Epithelial cell of esophagus (primary cell): ENCODE measurements around the gene UROS.

ENCODE experiments used
- DNase-seq: peaks from one replicate; pipeline ENCODE4 v3.0.0; 2010; ENCODE audit warnings: low read depth
- H3K4me3 ChIP-seq: 2 replicates; pipeline ENCODE4 v1.5.1; 2011; ENCODE audit warnings: mild to moderate bottlenecking, low read length, control low read depth
- TF ChIP-seq, protein P1 (sequence below): IDR thresholded peaks from 2 replicates; pipeline ENCODE4 v1.5.1; 2011; ENCODE audit warnings: low read depth, mild to moderate bottlenecking, low read length, control low read depth, inconsistent platforms; ENCODE audit not compliant: insufficient read depth; ENCODE audit errors: missing control alignments

UROS gene

DNA sequence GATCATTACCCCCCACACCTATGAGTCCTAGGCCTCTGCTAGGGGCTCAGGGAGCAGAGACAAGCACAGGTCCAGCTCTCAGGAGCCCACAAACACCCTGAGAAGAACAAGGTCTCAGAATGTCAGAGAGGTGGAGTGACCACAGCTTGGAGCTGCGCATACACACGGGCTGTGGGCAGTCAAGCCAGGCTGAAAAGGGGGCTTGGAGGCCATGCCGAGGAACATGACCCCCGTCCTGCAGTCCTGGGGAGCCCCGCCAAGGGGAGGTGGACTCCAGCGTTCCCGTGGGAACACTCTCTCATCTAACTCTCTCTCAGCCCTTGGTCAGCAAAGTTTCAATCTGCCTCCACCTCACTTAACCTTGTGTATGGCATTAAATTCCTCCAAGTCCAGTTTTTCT lies 39.6 kb downstream of the UROS start:
- no peak for DNase-seq

GRCh38 chr10:125782616-125783015 lies 40.4 kb downstream of the UROS start:
- TF ChIP-seq, protein P1, sequence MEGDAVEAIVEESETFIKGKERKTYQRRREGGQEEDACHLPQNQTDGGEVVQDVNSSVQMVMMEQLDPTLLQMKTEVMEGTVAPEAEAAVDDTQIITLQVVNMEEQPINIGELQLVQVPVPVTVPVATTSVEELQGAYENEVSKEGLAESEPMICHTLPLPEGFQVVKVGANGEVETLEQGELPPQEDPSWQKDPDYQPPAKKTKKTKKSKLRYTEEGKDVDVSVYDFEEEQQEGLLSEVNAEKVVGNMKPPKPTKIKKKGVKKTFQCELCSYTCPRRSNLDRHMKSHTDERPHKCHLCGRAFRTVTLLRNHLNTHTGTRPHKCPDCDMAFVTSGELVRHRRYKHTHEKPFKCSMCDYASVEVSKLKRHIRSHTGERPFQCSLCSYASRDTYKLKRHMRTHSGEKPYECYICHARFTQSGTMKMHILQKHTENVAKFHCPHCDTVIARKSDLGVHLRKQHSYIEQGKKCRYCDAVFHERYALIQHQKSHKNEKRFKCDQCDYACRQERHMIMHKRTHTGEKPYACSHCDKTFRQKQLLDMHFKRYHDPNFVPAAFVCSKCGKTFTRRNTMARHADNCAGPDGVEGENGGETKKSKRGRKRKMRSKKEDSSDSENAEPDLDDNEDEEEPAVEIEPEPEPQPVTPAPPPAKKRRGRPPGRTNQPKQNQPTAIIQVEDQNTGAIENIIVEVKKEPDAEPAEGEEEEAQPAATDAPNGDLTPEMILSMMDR = no peak

More for the DNA sequence above, 39.6 kb downstream of the UROS start:
- TF ChIP-seq, protein P1 = no peak
- H3K4me3 ChIP-seq = no peak overlapping the region

GRCh38 chr10:125782054-125782453 lies 41.0 kb downstream of the UROS start:
- H3K4me3 ChIP-seq = no peak overlapping the region
- TF ChIP-seq, protein P1 = no peak
- no peak for DNase-seq

More at GRCh38 chr10:125782616-125783015, 40.4 kb downstream of the UROS start:
- DNase-seq = no peak
- H3K4me3 ChIP-seq = no peak overlapping the region

GRCh38 chr10:125781374-125781773 lies 41.7 kb downstream of the UROS start:
- H3K4me3 ChIP-seq = no peak overlapping the region
- TF ChIP-seq, protein P1 = no peak
- DNase-seq = no peak

DNA sequence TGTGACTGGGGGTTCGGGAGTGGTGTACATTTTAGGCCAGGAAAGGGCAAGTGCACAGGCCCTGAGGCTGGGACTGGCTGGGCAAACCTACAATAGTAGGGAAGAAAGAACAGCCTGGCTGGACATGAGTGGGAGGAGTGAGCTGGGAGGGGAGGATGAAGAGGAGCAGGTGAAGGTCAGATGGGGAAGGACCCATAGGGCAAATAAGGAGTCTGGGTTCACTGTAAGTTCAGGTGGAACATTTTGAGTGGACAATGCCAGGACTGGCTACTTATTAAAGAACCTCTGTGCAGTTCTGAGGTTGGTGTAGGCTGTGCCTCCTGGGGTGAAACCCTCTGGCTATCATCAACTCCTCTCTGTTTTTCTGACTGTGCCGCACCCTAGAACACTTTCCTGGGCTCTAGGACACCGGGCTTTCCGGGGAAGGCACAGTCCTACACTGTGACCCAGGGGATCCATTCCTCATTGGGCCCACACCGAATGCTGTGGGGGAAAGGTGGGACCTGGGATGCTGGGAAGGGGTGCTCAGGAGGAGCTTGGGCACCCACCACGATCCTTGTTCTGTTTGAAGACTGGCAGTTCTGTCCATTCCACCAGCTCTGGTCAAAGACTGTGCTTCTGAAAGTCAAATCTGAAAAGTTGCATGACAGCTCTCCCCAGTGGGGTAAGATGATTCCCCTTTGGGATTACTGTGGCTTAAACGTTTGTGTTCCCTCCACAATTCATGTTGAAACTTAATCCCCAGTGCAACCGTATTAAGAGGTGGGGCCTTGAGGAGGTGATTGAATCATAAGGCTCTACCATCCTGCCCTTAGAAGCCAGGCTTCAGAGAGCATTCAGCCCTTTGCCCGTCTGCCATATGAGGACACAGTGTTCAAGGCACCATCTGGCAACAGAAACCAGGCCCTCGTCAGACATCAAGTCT lies 43.4 kb downstream of the UROS start:
- DNase-seq = no peak
- no peak overlapping the region for H3K4me3 ChIP-seq
- TF ChIP-seq, protein P1 = no peak

DNA sequence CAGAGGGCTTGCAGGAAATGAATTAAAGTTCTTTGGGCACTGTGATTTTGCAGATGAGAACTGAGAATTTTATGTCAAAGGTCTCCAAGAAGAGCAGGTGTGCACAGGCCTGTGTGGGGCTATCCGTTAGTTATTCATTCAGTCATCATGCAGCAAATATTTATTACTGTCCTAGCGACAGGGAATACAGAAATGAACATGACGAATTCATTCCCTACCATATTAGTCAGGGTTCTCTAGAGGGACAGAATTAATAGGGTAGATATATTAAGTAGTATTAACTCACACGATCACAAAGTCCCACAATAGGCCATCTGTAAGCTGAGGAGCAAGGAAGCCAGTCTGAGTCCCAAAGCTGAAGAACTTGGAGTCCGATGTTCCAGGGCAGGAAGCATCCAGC lies 44.5 kb downstream of the UROS start:
- H3K4me3 ChIP-seq = no peak overlapping the region
- DNase-seq = peak; percentile 12
- TF ChIP-seq, protein P1 = no peak
